Activated T-cell treated with anti-CD3 and anti-CD28 coated beads, Interleukin-2, amount 50 U/mL, for 48 hours (primary cell): Measurements from ENCODE around the gene PTPRE.

Source experiments
- DNase-seq, 2 experiments: peaks; one replicate each; pipeline ENCODE4 v3.0.0-alpha.2; 2020

The PTPRE gene

GRCh38 chr10:127882801-127883459, 24.0 kb upstream of the PTPRE start:
- DNase-seq: no peak

DNA sequence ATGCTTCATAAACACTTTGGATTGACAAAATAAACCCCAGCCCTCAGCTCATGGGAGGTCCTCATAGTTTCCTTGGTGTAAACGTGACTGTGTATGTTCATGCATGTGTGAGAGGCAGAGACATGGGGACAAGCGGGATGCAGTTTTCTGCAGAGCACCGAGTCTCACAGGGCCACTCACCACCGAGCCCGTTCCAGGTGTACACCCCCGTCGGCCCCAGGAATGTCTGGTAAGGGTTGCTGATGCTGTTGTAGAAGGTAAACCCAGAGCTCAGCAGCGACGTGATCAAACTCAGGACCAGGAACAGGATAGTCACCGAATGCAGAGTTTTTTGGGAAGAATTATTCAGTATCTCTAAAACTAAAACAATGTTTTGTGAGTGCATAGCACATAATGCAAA, 23.4 kb upstream of the PTPRE start:
- DNase-seq: no peak

DNA sequence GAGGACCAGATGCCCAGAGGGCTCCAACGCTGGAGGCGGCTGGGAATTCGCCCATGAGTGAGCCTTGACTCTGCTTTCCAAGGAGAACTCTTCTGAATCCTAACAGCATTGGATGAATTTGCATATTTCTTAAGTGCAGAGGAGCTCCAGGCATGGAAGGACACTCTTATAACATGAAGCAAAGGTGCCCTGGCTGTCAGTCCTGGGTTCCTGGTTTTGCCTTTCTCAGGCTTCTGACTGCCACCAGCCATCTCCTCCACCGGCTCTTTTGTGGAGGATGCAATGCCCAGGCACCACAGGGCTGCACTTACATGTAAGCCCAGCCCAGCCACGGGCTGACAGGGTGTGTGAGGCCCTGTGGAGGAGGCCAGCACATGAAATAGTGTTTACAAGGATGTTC, 22.4 kb upstream of the PTPRE start:
- no peak for DNase-seq

- DNase-seq: no peak
Observed at GRCh38 chr10:127886371-127887051, 20.4 kb upstream of the PTPRE start.

DNA sequence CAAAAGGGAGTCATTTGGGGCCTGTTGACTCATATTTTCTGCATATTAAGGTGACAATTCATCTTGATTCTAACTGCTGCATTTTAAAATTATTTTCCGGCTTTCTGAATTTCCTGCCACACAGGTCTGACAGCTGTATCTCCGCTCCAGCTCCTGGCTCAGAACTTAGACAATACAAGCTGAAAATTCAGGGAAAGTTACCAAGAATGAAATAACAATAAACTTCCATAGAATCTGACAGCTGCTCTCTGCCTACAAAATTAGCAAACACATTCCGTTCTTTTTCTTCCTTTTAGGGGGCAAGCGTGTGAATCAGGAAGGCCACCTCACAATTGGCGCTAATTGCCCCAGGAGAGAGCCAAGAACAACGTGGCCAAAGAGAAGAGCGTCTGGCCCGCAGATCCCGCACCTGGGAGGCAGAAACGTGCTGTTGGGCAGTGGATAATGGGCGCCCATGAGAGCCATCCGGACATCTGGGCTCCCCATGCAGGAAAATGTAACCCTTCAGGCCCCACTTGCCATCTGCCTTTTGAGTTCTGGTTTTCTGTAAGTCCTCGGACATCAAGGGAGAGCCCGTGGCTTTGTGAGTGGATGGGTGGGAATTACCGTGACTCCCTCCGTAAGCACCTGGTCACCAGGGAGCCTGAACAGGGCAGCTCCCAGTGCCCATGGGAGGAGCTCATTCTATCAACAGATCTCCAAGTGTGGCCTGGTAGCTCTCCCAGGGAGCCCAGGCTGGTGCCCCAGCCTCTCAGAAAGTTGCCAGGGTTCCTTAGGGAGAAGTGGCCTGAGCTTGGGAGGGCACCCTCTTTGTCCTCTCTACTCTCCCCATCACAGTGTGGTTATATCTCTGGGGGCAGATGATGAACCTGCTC, 19.1 kb upstream of the PTPRE start:
- no peak for DNase-seq

DNA sequence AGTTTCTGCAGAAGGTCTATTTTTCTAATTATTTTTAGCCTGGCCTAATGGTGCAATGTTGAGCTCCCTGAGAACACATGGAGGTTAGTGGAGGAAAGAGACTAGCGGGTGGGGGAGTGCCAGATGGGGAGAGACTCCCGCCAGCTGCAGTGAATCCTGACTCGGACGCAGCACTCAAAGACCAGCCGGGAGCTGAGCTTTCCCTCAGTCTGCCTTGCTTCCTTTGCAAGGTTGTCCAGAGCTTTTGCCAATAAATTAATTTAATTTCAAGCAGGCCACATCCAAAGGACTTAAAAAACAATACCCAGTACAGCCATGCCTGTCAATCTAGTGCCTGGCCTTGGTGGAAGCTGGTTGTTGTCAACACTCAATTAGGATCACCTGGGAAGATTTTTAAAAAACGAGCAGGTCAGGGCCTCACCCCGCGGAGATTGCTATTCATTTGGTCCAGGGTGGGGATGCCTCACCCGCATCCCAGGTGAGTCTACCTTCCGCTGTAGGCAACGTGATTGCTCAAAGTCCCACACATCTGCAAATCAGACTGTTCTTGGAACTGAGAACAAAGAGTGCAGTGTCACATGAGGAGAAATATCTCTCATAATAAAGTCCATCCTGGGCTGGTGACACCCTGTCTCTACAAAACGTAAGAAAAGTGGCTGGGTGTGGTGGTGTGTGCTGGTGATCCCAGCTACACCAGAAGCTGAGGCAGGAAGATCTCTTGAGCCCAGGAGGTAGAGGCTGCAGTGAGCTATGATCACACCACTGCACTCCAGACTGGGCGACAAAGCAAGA, 18.2 kb upstream of the PTPRE start:
- DNase-seq: no peak

DNA sequence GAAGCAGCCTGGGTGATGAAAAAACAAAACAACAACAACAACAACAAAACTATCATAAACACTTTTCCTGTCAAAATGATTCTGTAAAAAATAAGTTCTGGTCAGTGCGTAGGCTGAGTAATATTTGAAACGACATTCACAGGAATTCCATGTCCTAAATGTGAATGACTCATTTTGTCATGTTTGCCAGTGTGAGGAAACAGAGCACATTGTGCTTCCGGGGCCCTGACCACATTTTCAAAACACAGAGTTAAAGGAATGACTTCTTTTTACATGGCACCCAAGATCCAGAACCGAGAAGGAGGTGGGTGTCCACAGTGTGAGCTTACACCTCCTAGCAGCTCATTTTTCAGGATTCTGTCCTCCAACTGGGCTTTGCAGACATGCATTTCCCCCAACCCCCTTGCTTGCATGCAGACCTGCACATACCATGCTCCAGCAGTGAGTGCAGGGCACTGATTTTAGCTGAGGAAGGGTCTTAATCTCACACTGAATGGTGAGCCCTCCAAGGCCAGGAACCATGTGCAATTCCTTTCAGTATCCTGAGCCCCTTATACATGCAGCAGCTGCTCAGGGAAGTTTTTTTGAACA, 17.2 kb upstream of the PTPRE start:
- DNase-seq: no peak

DNA sequence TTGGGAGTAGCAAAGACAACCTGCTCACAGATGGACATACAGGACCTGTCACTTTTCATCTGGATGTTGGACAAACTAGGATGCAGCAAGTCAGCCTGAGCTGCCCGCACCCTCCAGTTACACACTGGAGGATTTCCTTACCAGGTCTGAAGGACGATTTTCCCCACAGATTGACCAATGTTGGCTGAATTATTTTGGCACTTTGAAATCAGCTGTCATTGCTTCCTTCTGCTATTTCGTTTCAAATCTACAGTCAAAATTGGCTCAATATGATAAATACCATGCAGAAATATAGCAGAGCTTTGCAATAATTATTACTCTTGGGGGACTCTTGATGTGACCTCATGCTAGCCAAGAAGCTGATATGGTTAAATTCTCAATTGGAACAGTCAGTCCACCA, 16.7 kb upstream of the PTPRE start:
- no peak for DNase-seq

GRCh38 chr10:127890832-127891334, 16.0 kb upstream of the PTPRE start:
- DNase-seq: no peak

DNA sequence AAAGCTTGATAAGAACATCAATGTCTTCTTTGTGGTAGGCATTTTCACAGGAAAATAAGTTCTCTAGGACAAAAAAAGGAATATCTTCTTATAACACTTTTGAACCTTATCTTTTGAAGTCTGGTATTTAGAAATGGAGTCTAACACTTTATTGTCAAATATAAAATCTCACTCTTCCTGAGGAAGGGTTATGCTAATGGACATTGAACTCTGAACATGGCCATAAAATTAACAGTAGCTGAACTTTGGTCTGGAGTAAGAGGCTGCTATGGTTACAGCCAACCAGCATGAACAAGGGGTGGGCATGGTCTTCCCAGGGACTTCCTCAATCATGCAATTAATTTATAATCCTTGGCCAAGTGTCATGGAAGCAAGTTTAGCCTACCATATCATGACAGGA, 14.2 kb upstream of the PTPRE start, which contains the start of gene CLRN3:
CLRN3 (minus strand) TSS at position 199 of the 400 bp plus-strand sequence; CDS start at position 42, 157 bp downstream.
- no peak for DNase-seq

GRCh38 chr10:127894146-127894545, 12.8 kb upstream of the PTPRE start:
- no peak for DNase-seq

DNA sequence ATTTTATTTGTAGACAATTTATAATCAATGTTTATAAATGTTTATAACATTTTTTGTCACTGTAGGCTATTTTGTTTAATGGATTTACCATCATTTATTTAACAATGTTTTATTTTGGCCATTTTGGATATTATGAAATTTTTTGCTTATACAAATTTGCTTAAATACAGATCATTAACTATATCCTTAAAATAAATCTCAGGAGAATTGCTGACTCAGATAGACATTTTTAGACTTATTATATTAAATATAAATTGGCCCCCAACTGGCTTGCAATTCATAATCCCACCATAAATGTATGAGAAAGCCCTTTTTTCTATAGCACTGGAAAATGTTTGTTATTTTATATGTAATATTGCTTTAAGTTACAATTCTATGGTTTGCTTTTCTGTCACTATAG, 10.3 kb upstream of the PTPRE start:
- no peak for DNase-seq

GRCh38 chr10:127897177-127897576, 9.7 kb upstream of the PTPRE start:
- DNase-seq: no peak

DNA sequence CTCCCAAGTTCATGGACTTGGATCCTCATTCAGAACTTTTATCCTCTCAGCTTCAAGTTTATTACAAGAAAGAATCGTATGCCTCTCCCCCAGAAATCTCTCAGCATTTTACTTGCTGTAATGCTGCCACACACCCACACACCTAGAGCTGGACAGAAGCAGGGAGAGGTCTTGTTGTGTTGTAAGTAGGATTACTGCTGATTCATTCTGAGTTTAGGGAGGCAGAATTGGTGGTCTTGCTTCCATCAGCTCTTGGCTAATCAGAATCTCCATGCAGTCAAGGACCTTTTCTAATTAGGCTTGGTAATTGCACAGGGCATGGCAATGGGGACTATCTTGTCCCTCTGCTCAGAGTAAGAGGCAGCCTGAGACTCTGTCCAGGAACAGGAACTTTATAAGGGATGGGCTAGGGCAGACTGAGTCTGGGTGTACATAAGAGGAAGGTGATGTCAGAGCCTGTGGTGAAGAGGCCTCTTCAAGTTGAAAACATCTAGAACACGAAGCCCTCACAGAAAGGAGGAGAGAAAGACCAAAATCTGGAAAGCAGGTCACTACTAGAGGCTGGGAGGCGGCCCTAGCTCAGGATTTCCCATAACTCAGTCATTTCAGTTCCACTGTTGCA, 7.0 kb upstream of the PTPRE start:
- DNase-seq: peak in 1 of 2 experiments; percentile 10

GRCh38 chr10:127903789-127904188, 3.1 kb upstream of the PTPRE start:
- no peak for DNase-seq

DNA sequence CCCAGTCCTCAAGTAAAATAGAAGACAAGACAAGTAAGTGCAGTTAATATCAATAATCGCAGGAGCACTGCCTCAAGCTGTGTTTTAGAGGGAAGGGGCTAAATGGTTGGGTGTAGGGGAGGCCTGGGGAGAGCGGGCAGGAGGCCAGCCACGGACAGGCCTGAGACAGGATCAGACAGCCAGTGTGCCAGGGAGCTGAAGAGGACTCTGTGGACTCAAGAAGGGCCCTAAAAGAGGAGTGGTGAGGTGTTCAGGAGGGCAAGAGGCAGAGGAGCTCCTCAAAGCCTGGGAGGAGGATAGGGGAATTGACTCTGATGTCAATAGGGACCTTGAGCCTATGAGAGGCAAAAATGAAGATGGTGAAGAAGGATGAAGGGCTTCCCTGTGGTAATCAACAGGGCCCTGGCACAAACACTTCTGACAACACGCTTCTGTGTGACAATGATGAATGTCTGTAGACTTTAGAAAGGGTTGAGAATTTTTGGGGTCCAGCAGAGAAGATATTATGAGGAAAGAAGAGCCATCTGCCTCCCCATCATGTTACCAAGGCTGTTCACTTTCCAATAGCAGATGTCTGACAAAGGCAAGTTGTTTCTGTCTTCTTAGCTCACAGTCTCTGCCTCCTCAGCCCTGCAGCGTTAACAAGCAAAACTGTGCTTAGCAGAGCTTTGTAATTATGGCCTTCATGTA, 2.4 kb upstream of the PTPRE start:
- peak in 1 of 2 experiments; percentile 9 for DNase-seq

DNA sequence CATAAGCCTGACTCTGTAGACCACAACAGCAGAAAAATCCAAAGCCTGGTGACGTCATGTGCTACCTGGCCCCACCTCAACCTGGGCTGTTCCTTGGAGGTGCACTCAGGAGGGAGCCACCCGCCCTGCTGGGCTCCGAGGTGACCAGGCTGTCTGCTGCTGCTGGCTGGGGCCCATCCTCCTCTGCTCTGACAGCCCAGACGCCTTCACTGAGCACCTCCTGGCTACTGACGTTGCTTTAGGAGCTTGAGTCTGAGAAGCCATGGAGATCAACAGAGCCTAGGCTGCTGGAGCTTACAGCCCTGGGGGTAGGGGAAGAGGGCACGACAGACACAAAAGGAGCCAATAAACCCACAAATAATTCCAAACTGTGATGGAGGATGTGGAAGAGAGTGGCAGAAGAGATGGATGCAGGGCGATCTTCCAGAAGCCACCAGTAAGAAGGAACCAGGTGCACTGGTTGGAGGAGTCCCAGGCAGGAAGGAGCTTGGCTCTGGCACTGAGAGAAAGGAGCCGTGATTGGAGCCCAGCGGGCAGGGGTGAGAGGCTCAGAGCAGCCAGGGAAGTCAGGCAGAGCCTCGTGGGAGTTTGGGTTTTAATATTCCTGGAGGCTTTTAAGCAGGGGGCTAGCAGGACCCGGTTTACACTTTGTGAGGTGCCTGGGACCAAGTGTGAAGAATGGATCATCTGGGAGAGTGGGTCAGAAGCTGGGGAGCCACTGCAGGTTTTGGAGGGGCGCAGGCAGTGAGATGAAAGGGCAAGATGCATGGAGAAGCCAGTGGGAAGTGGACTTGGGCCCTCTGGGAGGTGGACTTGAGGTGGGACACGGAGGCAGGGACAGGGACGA, 1.7 kb upstream of the PTPRE start:
- peak in 1 of 2 experiments; percentile 10 for DNase-seq

GRCh38 chr10:127905848-127906261, 1.0 kb upstream of the PTPRE start:
- DNase-seq: peak in 1 of 2 experiments; percentile 13

GRCh38 chr10:127907411-127908105, 655 bp downstream of the PTPRE start:
- DNase-seq: peak; percentile 33 to 47
